Duodenal mucosa (tissue), 2 donors: Measurements from ENCODE around the gene NEGR1.

Experiments used
- H3K27ac ChIP-seq: one replicate; pipeline ENCODE4 v1.7.0; 2013; ENCODE audit warnings: low read depth, low read length
- H3K27me3 ChIP-seq, 2 donors: one replicate each; pipeline ENCODE4 v1.7.0; 2013; ENCODE audit warnings: low read length in 2 of 2, control low read depth in 1 of 2; ENCODE audit not compliant: insufficient read depth in 2 of 2, control insufficient read depth in 1 of 2
- H3K36me3 ChIP-seq, 2 donors: one replicate each; pipeline ENCODE4 v1.7.0; 2013; ENCODE audit warnings: low read length in 2 of 2, control low read depth in 1 of 2; ENCODE audit not compliant: insufficient read depth in 2 of 2, control insufficient read depth in 1 of 2
- H3K4me1 ChIP-seq, 2 donors: one replicate each; pipeline ENCODE4 v1.7.0; 2013; ENCODE audit warnings: low read length in 2 of 2, control low read depth in 1 of 2; ENCODE audit not compliant: insufficient read depth in 2 of 2, control insufficient read depth in 1 of 2
- H3K4me3 ChIP-seq, 2 donors: one replicate each; pipeline ENCODE4 v1.7.0; 2013; ENCODE audit warnings: low read length in 2 of 2, low read depth in 1 of 2
- H3K9ac ChIP-seq, 2 donors: one replicate each; pipeline ENCODE4 v1.7.0; 2013; ENCODE audit warnings: low read length in 2 of 2, low read depth in 1 of 2
- H3K9me3 ChIP-seq, 2 donors: one replicate each; pipeline ENCODE4 v1.7.0; 2013; ENCODE audit warnings: low read length in 2 of 2, control low read depth in 1 of 2; ENCODE audit not compliant: control insufficient read depth in 1 of 2

Gene NEGR1

DNA sequence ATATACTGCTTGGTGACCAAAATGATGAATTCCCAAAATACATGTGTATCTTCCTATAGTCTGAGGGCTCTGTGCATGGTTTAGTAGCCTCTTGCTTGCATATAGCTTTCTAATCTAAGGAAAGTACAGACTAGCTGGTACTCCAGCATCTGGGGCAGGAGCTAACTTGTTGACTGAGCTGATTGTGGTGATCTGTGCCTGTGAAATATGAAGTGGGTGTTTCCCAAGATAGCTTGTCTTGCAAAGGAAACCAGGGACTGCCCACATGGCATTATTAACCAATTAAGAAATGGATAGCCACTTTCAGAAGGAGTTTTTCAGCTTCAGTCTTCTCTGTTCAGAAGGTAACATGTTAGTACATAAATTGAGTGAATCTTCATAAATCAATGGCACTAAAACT is 219.8 kb downstream of the NEGR1 start:
- Histone ChIP-seq H3K9me3 (no peaks in the 10 kb centered on the region), H3K27me3 (no peaks in the 10 kb centered on the region), H3K4me3 (no peak overlapping the region)

GRCh38 chr1:72060466-72061245 is 221.7 kb downstream of the NEGR1 start:
- no peaks in the 10 kb centered on the region for H3K36me3 ChIP-seq
- H3K9me3 ChIP-seq, result no peaks in the 10 kb centered on the region

More for the DNA sequence above, 219.8 kb downstream of the NEGR1 start:
- Histone ChIP-seq H3K9ac (no peak overlapping the region), H3K36me3 (no peaks in the 10 kb centered on the region), H3K4me1 (no peaks in the 10 kb centered on the region), H3K27ac (no peak overlapping the region)

GRCh38 chr1:72056516-72056915 is 225.8 kb downstream of the NEGR1 start:
- Histone ChIP-seq H3K4me3 (no peak overlapping the region), H3K36me3 (no peaks in the 10 kb centered on the region), H3K27ac (no peak overlapping the region), H3K27me3 (no peaks in the 10 kb centered on the region), H3K9ac (no peak overlapping the region), H3K4me1 (no peaks in the 10 kb centered on the region), H3K9me3 (no peaks in the 10 kb centered on the region)

More at GRCh38 chr1:72060466-72061245, 221.7 kb downstream of the NEGR1 start:
- no peak overlapping the region for H3K27ac ChIP-seq
- no peaks in the 10 kb centered on the region for H3K27me3 ChIP-seq
- no peak overlapping the region for H3K4me3 ChIP-seq
- no peak overlapping the region for H3K9ac ChIP-seq
- H3K4me1 ChIP-seq, result no peaks in the 10 kb centered on the region

GRCh38 chr1:72051538-72051937 is 230.8 kb downstream of the NEGR1 start:
- Histone ChIP-seq H3K9me3 (no peaks in the 10 kb centered on the region), H3K9ac (no peak overlapping the region), H3K4me3 (no peak overlapping the region), H3K27me3 (no peaks in the 10 kb centered on the region), H3K27ac (no peak overlapping the region), H3K4me1 (no peaks in the 10 kb centered on the region), H3K36me3 (no peaks in the 10 kb centered on the region)

DNA sequence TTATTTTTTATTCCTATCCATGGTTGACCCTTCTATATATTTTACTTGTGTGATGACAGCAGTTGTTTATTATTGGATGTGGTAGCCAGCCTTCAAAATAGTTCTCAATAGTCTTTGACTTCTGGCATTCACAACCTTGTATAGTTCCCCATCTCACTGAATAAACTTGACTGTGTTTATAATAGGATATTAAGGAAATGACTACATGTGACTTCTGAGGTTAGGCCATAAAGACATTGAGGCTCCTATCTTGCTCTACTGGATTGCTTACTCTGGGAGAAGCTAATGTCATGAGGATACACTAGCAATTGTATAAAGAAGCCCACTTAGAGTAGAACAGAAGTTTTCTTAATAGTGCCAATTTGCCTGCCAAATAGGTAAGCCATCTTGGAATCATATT is 231.8 kb downstream of the NEGR1 start:
- Histone ChIP-seq H3K36me3 (no peaks in the 10 kb centered on the region), H3K27me3 (no peaks in the 10 kb centered on the region), H3K4me1 (no peaks in the 10 kb centered on the region)

GRCh38 chr1:72037745-72038343 is 244.5 kb downstream of the NEGR1 start:
- no peaks in the 10 kb centered on the region for H3K27me3 ChIP-seq
- no peak overlapping the region for H3K27ac ChIP-seq
- H3K4me3 ChIP-seq, result no peak overlapping the region
- H3K9me3 ChIP-seq, result no peaks in the 10 kb centered on the region
- no peak overlapping the region for H3K9ac ChIP-seq
- no peaks in the 10 kb centered on the region for H3K4me1 ChIP-seq
- H3K36me3 ChIP-seq, result no peaks in the 10 kb centered on the region

More for the DNA sequence above, 231.8 kb downstream of the NEGR1 start:
- H3K9me3 ChIP-seq, result no peaks in the 10 kb centered on the region
- H3K4me3 ChIP-seq, result no peak overlapping the region
- H3K27ac ChIP-seq, result no peak overlapping the region
- H3K9ac ChIP-seq, result no peak overlapping the region

DNA sequence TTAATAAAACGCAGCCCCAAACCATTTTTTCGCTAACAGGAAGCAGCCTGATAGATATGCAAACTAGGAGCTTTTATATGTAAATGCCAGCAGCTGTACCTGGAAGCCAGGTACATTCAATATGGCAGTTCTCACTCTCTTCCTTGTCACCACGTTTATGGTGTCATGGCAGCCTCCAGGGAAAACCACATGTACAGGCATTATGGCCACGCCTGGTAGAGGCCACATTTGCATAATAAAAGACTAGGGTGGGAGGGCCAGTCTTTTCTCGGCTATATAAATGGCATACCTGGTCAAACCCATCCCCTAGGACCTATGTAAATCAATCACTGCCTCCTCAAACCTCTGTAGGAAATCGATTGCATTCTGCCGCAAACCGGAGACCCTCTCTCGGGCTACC is 247.5 kb downstream of the NEGR1 start:
- H3K27me3 ChIP-seq, result no peaks in the 10 kb centered on the region
- H3K27ac ChIP-seq, result no peak overlapping the region
- no peaks in the 10 kb centered on the region for H3K4me1 ChIP-seq
- H3K9ac ChIP-seq, result no peak overlapping the region
- H3K4me3 ChIP-seq, result no peak overlapping the region
- no peaks in the 10 kb centered on the region for H3K36me3 ChIP-seq
- no peaks in the 10 kb centered on the region for H3K9me3 ChIP-seq

GRCh38 chr1:72023063-72023930 is 259.0 kb downstream of the NEGR1 start:
- H3K9ac ChIP-seq, result no peak overlapping the region
- no peaks in the 10 kb centered on the region for H3K36me3 ChIP-seq
- H3K9me3 ChIP-seq, result no peaks in the 10 kb centered on the region
- no peak overlapping the region for H3K4me3 ChIP-seq
- H3K27me3 ChIP-seq, result no peaks in the 10 kb centered on the region
- H3K27ac ChIP-seq, result no peak overlapping the region
- no peaks in the 10 kb centered on the region for H3K4me1 ChIP-seq

DNA sequence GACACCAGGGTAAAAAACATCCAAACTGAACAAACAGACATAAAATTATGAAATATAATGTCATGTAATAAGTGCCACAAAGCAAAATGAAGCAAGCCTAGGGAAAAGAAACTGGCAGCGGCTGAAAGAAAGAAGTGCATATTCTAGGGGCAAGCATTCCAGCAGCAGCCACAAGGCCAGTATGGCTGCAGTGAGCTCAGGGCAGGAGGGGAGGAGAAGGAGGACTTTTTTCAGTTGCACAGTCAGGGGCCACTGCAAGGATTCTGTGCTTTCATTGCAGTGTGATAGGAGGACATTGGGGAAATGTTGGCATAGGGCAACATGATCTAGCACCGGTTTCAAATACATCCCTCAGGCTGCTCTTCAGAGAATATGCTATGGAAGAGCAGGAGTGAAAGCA is 263.8 kb downstream of the NEGR1 start:
- H3K27ac ChIP-seq, result no peak overlapping the region
- no peak overlapping the region for H3K4me3 ChIP-seq
- H3K4me1 ChIP-seq, result no peaks in the 10 kb centered on the region
- no peaks in the 10 kb centered on the region for H3K36me3 ChIP-seq
- no peak overlapping the region for H3K9ac ChIP-seq
- H3K9me3 ChIP-seq, result no peaks in the 10 kb centered on the region
- H3K27me3 ChIP-seq, result no peaks in the 10 kb centered on the region

GRCh38 chr1:72015006-72015405 is 267.3 kb downstream of the NEGR1 start:
- Histone ChIP-seq H3K36me3 (no peaks in the 10 kb centered on the region), H3K4me3 (no peak overlapping the region), H3K27me3 (no peaks in the 10 kb centered on the region), H3K4me1 (no peaks in the 10 kb centered on the region), H3K9ac (no peak overlapping the region), H3K9me3 (no peaks in the 10 kb centered on the region), H3K27ac (no peak overlapping the region)
